GM21526 (cell line): ENCODE data around the gene CD38.
A peak's percentile ranks its signal among the peaks of the same experiment; 100 is the strongest.
"Not testable (repeated sequence)": the region's sequence is repeated elsewhere in the genome, so short reads cannot be mapped to it uniquely, and the experiment has no call there.

Experiments
- ATAC-seq: cut with Tn5 transposase; IDR thresholded peaks from one replicate; pipeline ENCODE4 v1.9.1; 2021; ENCODE audit warnings: moderate library complexity; ENCODE audit not compliant: unreplicated experiment, low FRiP score

Gene CD38

GRCh38 chr4:15757054-15757453 is 21.1 kb upstream of the CD38 start:
- ATAC-seq: no peak

- no peak for ATAC-seq
These were observed 19.8 kb upstream of the CD38 start for GRCh38 chr4:15758294-15758693.

GRCh38 chr4:15762460-15762859 is 15.7 kb upstream of the CD38 start:
- not testable (repeated sequence) for ATAC-seq

GRCh38 chr4:15765391-15765790 is 12.7 kb upstream of the CD38 start:
- no peak for ATAC-seq

GRCh38 chr4:15765910-15766697 is 12.0 kb upstream of the CD38 start:
- ATAC-seq: peak; percentile 61

GRCh38 chr4:15766821-15767220 is 11.3 kb upstream of the CD38 start:
- no peak for ATAC-seq

- ATAC-seq: no peak
These were observed 8.9 kb upstream of the CD38 start for GRCh38 chr4:15769202-15769601.

- ATAC-seq: no peak
These were observed 6.7 kb upstream of the CD38 start for GRCh38 chr4:15771216-15772058.

GRCh38 chr4:15774020-15774420 is 4.1 kb upstream of the CD38 start:
- no peak for ATAC-seq

GRCh38 chr4:15776871-15777648 is 1.1 kb upstream of the CD38 start:
- ATAC-seq: no peak

- no peak for ATAC-seq
These were observed 335 bp upstream of the CD38 start for GRCh38 chr4:15777697-15778288.

GRCh38 chr4:15779306-15779705 is 1.2 kb downstream of the CD38 start:
- ATAC-seq: no peak

GRCh38 chr4:15779809-15780208 is 1.7 kb downstream of the CD38 start:
- ATAC-seq: no peak

- no peak for ATAC-seq
These were observed 3.4 kb downstream of the CD38 start for GRCh38 chr4:15781427-15782095.

- no peak for ATAC-seq
These were observed 5.5 kb downstream of the CD38 start for GRCh38 chr4:15783676-15784075.

- peak; percentile 90 for ATAC-seq
These were observed 7.0 kb downstream of the CD38 start for GRCh38 chr4:15784959-15785634.

- no peak for ATAC-seq
These were observed 8.6 kb downstream of the CD38 start for GRCh38 chr4:15786743-15787142.

- ATAC-seq: no peak
These were observed 14.8 kb downstream of the CD38 start for GRCh38 chr4:15792974-15793373.

GRCh38 chr4:15793506-15794363 is 15.6 kb downstream of the CD38 start:
- ATAC-seq: no peak
